GM10266 (cell line): ENCODE results near the gene TBCC.

ENCODE experiments used
- DNase-seq: peaks from one replicate; pipeline ENCODE4 v3.0.0; 2012; ENCODE audit errors: extremely low spot score
- CTCF ChIP-seq: IDR thresholded peaks from 2 replicates; pipeline ENCODE4 v1.5.1; 2012; ENCODE audit warnings: mild to moderate bottlenecking, low read depth; ENCODE audit not compliant: control insufficient read depth, insufficient read depth; ENCODE audit errors: missing control alignments

TBCC gene

GRCh38 chr6:42745640-42746462 lies at the start of gene TBCC:
TBCC (minus strand) TSS chr6:42746103; CDS start chr6:42746073, 30 bp downstream.
- TF ChIP-seq CTCF, result no peak
- peak; percentile 98 for DNase-seq

GRCh38 chr6:42795651-42796050 lies 49.7 kb upstream of the TBCC start:
- no peak for DNase-seq
- TF ChIP-seq CTCF, result no peak

- no peak for DNase-seq
- no peak for TF ChIP-seq CTCF
Observed at GRCh38 chr6:42791706-42792320, 45.9 kb upstream of the TBCC start.

- no peak for DNase-seq
- no peak for TF ChIP-seq CTCF
Observed at GRCh38 chr6:42790549-42791181, 44.8 kb upstream of the TBCC start.

- no peak for TF ChIP-seq CTCF
- DNase-seq, result no peak
Observed at GRCh38 chr6:42788671-42789070, 42.8 kb upstream of the TBCC start.

- no peak for DNase-seq
- TF ChIP-seq CTCF, result no peak
Observed at GRCh38 chr6:42787063-42787472, 41.2 kb upstream of the TBCC start.
